CD4-positive, alpha-beta T cell treated with Interleukin-4 for 1 hour (primary cell): ENCODE results near the gene PMPCA.
A peak's percentile ranks its signal among the peaks of the same experiment; 100 is the strongest.

Experiments used
- DNase-seq, 2 donors: peaks; one replicate each; pipeline ENCODE4 v3.0.0-alpha.2; 2020 to 2022

The PMPCA gene, protein sequence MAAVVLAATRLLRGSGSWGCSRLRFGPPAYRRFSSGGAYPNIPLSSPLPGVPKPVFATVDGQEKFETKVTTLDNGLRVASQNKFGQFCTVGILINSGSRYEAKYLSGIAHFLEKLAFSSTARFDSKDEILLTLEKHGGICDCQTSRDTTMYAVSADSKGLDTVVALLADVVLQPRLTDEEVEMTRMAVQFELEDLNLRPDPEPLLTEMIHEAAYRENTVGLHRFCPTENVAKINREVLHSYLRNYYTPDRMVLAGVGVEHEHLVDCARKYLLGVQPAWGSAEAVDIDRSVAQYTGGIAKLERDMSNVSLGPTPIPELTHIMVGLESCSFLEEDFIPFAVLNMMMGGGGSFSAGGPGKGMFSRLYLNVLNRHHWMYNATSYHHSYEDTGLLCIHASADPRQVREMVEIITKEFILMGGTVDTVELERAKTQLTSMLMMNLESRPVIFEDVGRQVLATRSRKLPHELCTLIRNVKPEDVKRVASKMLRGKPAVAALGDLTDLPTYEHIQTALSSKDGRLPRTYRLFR

DNA sequence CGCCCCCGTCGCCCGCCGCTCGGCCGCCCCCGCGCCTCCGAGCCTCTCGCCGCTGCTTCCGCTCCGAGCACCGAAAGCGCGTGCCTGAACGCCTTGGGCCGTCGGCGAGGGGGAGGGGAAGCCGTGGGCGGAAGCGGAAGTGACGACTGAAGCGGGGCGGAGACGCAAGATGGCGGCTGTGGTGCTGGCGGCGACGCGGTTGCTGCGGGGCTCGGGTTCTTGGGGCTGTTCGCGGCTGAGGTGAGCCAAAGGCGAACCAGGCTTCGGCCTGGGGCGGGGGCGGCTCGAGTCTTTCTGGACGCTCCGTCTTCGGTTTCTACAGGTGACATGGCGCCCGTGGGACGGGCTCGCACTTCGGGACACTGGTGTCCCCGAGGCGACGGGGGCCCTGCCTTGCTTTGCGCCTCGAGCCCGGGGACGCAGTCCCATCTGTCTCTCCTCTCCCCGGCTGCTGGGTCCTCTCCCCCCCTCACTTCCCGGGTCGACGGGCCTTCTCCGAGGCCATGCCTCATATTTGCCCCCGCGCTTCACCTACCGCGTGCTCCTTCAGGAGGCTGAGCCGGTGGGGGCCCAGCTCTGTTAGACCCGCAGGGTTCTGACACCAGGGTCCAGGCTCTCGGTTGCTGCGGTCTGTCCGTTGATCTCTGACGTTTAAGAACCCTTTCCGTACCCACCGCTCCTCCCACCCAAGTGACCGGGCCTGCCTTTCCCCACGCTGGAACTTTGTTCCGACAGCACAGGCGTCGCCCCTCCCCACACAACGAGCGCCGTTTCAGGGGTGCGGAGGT lies at the start of gene PMPCA, which contains the start of gene ENTR1:
TSS of gene PMPCA (plus strand) at position 159 of the 788 bp plus-strand sequence. CDS start at position 170, 11 bp downstream.
TSS of gene ENTR1 (minus strand) at position 115 of the 788 bp plus-strand sequence. CDS start 217 bp downstream, outside the sequence.
- DNase-seq: peak; percentile 92 to 95

DNA sequence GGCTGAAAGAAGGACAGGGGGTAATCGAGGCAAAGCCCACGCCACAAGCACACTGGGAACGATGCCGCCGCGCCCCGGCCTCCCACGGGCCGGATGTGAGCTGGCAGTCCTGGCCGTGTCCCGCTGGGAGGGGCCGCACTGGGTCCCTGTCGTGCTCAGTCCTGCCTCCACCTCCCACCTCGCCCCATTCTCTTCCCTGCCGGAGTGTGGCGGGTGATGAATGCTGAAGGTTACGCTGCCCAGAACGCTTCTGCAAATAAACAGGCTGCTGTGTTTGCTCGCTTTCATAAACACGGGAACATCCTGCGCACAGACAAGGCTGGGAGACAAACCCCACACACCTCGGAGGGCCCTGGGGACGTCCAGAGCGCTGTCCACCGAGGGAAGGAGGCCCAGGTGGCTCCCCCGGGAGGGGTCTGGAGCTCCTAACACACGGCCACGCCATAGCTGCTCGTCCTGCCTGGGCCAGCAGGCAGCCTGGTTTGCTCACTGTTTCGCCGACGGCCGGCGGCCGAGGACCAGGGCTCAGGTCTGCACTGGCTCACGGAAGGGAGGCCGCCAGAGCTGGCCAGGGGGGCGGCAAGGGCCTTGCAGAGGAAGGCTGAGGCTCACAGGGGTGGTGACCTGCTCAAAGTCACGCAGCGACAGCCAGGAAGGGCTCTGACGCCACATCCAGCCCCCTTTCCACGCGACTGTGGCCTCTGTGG lies 49.3 kb upstream of the PMPCA start:
- DNase-seq: no peak

DNA sequence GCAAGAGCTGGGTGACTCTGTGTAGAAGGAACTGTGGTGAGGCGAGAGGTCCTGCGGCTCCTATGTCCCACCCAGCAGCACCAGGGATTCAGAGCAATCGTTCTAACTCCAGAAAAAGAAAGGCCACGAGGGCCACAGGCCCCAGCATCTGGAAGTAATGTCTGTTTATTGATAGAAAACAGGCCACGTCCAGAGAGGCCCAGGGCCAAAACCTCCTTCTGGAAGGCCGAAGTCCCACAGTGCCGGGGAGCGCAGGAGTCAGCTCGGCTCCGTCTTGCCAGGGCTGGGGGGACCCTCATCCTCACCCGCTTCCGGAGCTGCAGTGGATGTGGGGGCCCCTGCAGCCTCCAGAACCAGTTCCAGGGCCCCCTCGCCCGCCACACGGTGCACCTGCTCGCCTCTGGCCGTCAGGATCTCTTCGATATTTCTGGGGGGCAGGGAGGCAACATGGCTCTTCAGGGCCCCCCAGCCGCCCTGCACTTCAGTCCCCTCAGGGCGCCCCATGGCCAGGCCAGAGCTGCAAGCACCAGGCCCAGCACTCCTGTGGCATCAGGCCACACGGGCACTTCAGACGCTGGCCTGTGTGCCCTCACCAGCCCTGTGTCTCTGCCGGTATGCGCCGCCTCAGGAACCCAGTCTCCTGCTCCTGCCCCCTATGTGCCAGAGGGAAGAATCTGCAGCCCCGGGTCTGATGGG lies 48.6 kb upstream of the PMPCA start:
- DNase-seq: no peak

DNA sequence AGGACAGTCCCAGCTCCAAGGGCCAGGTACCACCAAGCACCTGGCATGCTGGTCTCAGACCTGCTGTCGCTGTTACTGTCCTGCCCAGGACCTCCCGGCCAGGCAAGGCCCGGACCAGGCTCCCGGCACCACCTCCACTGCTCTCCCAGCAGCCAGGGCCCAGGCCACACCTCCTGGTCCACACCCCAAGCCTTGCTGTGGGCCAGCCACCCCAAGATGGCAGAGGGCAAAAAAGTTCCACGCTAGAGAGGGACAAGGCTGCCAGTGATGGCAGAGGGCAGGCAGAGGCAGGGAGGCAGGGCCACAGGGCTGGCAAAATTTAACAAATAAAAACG lies 48.0 kb upstream of the PMPCA start:
- DNase-seq: no peak

DNA sequence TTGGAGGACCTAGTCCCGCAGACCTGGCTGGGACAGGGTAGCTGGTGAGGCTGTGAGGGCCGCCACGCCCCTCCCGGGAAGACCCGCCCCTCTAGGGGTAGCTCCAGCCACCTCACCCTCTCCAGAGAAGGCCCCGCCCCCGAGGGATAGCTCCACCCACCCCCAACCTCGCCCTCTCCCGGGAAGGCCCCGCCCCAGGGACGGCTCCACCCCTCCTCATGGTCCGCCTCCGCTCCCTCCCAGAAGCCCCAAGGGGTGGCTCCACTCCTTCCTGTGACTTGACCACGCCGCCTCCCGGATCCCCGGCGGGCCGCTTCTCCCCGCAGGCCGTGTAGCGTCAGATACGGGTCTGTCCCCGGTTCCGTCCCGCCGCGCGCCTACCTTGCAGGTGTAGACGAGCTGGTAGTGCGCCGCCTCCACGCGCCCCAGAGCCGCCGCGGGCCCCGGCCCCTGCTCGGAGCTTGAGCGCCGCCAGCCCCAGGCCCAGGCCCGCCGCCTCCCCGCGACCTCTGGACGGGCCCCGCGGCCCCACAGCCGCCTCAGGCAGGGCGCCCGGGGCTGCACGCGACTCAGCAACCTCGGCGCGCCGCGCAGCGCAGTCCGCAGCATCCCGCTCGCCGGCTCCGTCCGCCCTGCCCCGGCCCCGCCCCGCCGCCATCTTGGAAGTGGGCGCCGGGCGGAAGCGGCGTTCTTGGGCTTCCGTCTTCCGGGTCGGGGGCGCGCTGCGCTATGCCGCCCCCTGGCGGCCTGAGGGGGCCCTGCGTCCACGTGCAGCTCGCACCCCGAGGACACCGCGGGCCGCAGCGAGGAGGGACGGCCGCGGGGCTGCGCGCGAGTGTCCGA lies 47.1 kb upstream of the PMPCA start, which contains the start of gene DNLZ:
TSS of gene DNLZ (minus strand) at position 639 of the 843 bp plus-strand sequence. CDS start at position 609, 30 bp downstream.
- peak; percentile 94 to 95 for DNase-seq

DNA sequence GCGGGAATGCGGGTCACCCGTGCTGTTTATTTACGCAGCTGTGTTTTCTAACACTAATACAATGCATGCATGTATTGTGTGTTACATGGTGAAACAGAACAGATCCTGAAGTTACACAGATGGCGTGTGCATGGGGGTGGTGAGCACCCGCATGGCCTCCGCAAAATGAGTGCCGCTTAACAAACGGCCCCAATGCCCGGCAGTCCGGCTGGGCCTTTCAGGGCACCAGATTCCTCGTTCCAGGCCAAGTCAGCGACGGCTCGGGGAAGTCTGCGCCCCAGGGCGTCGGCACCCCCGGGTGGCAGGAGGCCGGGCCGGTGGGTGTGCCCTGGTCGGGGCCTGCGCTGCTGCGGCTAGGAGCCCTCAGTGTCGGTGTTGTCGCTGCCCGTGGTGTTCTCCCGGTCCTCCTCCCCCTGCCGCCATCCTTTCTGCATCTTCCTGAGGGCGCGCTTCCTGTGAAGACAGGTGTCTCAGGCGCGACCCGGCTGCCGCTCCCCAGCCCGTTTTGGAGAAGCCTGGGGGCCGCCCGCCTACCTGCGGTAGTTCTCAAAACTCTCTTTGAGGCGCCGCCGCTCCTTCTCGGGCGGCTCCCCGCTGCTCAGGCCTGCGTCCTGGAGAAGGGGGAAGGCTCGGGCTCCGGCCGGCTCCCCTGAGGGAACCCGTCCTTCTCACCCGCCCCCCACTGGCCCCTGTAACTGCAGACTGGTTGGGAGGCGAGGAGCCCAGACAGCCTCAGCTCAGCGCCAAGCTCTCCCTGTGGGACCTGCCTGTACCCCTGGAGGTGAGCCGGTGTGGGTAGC lies 46.3 kb upstream of the PMPCA start:
- no peak for DNase-seq

DNA sequence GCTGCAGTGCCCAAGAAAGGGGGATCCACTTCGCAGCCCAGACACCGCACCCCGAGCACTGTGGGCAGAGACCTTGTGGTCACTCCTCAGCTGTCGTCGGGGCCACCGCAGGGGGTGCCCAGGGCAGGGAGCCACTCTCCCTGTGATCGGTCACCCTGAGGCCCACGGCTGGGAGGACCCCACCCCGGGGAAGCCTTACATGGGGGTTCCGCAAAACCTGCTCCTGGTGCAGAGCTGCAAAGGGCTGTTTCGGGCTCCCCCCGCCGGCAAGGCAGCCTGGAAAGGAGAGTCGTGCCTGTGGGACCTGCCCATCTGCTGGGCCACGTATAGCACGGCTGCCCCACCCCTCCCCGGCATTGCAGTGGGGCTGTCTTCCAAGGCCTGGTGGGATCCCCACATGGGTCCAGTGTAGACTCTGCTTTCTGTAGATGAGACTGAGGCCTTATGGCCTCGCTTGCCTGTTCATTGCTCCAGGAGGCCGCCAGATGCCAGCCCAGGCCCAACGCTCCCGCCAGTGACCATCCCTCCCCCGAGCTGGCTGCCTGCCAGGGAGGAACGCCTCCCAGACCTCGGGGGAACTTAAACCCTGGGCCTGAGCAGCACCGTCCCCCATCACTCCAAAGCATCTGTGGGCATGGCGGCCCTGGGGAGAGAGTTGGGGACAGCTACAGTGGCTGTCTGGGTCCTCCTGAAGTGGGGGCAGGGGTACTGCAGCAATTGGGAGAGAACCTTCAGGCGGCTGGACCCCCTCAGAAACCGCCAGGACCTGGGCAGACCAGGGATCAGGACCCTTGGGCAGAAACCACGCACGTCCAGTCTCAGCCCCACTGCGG lies 45.3 kb upstream of the PMPCA start:
- no peak for DNase-seq

DNA sequence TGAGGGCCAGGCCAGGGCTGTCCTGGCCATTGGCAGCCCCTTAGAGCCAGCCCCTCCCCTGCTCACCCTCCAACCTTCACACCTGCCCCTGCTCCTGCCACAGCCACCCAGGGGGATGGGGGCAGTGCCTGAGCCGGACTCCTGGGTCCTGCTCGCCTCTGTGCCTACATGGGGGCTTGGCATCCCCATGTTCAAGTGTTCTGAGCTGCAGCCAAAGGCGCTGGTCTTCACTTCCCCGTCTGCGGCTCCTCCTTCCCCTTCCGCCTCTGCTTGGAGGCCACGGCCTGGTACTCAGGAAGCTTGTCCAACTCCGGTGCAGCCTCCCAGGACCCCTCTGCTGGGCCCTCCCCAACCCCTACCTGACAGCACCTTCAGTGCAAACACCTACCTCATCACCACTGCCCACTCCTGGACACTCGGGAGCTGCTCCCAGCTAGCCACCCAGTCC lies 44.7 kb upstream of the PMPCA start:
- no peak for DNase-seq

DNA sequence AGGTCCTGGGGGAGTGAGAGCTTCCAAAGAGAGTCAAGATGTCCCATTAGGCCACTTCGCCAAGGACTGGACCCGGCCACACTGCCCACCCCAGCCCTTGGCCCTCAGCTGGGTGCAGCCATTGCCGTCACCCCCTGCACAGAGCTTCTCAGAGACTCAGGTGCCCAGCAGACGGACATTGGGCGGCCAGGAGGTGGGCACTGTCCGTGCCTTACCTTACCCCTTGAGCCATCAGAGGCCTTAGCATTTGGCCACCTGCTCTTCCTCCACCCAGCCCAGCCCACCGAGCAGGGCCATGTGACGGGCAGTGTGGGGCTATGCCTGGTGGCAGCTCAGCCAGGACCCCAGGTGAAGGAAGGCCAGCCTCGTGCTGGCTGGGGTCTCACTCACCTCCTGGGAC lies 43.6 kb upstream of the PMPCA start:
- no peak for DNase-seq

DNA sequence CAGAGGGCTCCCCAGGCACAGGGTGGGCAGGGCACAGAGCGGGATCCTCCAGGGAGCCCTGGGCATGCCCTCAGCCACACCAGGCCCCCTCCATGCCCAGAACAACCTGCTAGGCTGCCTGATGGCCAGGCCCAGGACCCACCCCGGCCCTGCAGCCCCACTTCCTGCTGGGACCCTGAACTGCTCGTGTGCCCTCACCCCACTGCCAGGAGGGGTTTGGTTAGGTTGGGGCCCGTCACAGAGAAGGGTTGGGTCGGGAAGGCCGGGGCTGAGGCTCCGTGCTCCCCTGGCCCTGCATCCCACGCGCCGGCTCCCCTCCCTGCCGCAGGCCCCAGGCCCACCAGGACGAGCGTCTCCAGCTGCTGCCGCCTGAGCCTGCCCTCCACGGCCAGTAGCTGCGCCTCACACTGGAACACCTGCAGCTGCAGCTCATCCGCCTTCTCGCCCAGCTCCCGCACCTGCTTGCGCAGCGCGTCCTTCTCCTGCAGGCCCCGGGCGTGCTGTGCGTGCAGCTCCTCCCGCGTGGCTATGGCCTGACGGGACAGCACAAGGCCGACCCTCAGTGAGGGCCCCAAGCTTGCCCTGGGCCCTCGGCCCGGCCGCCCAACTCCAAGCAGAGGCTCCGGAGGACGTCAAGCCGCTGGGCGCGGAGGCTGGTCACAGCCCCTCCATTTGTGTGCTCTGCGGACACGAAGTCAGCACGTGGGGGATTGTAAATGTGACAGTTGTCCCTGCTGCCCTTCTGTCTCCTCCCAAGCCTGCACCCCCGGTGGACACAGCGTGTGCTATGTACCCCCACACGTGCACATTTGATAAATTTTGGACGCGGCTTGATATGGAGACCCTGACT lies 42.9 kb upstream of the PMPCA start:
- no peak for DNase-seq

DNA sequence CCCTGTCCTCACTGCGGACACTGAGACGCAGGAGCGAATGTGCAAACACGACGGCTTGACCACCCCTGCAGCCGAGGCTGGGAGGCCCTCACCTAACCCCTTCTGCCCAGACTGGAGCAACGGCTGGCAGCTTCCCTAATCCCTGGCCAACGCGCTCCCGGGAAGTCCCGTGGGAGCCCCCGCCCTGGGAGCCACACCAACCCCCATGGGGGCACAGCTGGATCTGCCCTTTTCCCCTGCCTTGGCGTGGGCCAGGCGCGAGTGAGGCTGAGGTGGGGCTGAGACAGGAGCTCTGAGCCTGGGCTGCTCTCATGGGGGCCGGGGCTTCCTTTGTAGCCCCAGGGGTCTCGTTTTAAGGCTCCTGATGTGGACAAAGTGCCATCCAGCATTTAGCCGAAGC lies 42.3 kb upstream of the PMPCA start:
- DNase-seq: no peak

DNA sequence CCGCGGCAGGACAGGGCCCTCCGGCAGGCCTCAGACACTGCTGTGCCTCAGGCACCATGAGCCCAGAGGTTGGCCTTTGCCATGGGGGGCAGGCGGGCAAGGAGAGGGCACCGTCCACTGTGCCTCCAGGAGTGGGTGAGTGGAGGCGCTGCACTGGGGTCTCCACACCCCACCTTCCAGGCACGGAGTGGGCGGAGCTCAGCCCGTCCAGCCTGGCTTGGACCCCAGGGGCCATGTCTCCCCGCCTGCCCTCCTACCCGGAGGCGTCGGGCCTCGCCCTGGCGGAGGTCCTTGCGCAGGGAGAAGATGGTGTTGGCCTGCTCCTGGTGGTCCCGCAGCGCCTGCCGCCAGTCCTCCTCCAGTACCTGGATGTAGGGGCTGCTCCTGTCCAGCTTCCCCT lies 40.4 kb upstream of the PMPCA start:
- DNase-seq: no peak

DNA sequence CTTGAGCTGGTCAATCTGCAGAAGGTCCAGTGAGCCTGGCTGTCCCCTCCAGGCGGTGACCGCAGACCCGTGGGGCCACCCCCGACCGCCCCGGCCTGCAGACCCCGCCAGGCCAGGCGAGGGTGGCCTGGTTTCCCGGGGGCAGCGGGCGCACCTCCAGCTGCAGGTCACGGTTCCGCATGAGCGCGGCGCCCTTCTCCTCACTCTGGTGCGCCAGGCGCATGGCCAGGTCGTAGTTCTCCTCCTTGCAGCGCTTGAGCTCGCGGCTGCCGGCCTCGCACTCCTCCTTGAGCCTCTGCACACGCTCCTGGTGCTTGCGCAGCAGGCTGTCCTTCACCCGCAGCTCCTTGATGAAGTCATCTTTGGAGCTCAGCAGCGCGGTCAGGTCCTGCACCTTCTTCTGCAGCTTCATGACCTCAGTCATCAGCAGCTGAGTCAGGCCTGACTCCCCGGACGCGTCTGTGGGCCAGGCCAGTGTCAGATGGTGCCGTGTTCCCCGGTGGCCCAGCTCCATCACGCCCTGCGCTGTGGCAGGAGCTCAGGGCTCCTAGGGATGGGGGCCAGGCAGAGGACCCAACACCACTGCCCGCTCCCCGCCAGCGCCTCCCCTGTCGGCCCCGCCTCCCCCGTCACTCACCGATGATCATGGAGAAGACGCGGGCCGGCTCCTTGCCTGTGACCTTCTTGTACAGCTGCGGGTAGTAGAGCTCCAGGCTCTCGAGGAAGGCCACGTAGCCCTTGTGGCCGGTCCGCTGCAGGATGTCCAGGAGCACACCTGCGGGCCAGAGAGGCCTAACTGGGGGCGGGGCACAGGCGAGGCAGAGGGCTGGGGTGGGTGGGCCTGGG lies 39.5 kb upstream of the PMPCA start:
- no peak for DNase-seq

DNA sequence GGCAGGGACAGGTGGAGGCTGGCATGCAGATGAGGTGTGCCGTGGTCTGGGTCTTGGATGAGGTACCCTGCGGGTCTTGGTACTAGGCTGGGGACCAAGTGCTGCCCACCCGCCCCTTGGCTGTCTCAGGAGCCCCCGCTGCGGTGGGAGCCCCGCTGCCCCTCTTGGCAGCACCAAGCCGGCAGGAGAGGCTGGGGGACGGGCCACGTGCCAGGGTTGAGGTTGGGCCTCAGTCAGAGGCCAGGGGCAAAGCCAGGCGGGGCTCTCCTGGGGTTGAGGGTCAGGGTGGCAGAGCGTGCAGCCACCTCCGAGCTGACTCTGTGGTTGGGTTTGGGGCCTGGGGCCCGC lies 39.0 kb upstream of the PMPCA start:
- DNase-seq: no peak

DNA sequence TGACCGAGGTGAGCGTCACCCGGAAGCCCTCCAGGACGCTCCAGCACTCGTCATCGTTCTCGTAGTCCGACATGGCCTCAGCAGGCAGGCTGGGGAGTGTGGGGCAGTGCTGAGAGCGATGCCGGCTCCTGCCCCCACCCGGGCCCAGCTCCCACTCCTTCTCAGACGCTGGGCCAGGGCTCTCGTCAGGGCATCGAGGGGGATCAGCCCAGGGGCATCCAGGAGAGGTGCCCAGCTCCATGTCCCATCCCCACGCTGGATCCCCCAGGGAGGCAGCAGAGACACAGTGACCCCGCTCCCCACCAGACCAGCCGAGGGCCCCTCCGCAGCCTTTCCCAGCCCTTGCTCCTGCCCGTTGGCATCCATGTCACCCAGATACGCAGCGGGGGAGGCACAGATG lies 38.5 kb upstream of the PMPCA start:
- no peak for DNase-seq

DNA sequence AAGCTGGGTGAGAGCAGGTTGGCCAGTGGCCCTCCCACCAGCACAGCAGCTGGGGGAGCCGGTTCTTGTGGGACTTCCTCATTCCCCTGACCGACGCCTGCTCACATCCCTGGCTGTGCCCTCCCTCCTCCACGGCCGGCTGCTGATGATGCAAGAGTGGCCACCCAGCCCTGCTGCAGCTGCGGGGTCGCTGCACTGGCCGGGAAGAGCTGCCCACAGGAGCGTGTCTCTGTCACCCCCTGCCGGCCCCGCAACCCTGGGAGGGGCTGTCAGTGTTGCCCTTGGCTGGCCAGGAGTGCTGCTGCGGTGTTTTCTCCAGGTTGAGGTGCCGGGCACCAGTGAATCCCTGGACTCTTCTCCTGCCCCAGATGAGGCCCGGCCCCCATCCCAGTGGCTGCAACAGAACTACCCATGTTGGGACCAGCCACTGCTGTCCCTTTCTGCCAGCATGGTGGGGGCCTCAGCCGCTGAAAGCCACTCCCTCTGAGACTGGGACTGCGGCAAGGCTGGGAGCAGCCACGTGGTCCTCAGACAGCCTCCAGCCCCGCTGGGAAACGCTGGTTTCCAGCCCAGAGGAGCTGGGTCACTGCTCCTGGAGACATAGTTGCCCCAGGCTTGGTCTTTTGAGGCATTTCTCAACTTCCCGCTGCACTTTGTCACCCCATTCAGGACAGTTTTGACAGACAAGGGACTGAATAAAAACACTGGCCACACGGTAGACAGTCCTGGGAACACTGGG lies 37.7 kb upstream of the PMPCA start:
- DNase-seq: peak in 1 of 2 donors; percentile 62
